ENCODE data around the gene GPR156.

DNA sequence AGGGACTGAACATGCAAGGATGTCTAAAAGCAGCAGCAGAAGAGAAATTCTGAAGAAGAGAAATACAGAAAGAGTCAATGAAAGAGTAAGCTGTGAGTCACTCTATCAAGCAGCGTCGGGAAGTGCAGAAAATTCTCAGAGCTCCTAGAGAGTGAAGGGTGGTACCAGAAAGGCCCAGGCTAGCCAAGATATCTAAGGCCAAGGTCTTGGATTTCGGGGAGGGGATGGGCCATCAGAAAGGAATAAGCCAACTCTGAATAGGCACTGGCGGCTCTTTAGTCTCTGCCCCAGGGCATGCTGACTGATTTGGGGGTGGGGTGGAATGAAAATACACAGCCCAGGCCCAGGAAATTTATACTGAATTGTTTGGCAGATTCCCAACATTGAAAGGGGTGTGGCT lies 70.8 kb downstream of the GPR156 start:
- TF ChIP-seq TFAM (CRISPR knock-in tag; conservative IDR thresholded peaks at IDR 0.05) = no peak
- TF ChIP-seq NFE2 (IDR thresholded peaks at IDR 0.05; ENCODE audit: low read depth) = no peak
- no peak for TF ChIP-seq RFX1 (IDR thresholded peaks at IDR 0.05)

Measured in K562 (cell line).